Osteoblast (primary cell): ENCODE measurements around the gene FKBP15. TPM values are rescaled to one million over a fixed set of nuclear protein-coding genes. Genes with fewer than 3 reads are reported as not detected.

Experiments used
- DNase-seq: peaks from one replicate; pipeline ENCODE4 v3.0.0; 2011; ENCODE audit warnings: low spot score, mixed read lengths; ENCODE audit not compliant: insufficient read length; ENCODE audit errors: missing footprints
- H2AFZ ChIP-seq: 2 replicates; pipeline ENCODE4 v1.6.0; 2011; ENCODE audit warnings: mild to moderate bottlenecking, low read length
- H3K27ac ChIP-seq: 2 replicates; pipeline ENCODE4 v1.5.1; 2011; ENCODE audit warnings: mild to moderate bottlenecking, low read depth, low read length, moderate library complexity
- H3K27me3 ChIP-seq: 2 replicates; pipeline ENCODE4 v1.6.0; 2012; ENCODE audit warnings: mild to moderate bottlenecking, control low read depth, inconsistent platforms, low read length, moderate library complexity; ENCODE audit not compliant: insufficient read depth
- H3K36me3 ChIP-seq: 2 replicates; pipeline ENCODE4 v1.5.1; 2011; ENCODE audit warnings: mild to moderate bottlenecking, low read length, control low read depth, moderate library complexity; ENCODE audit not compliant: insufficient read depth
- H3K4me1 ChIP-seq: 2 replicates; pipeline ENCODE4 v1.5.1; 2011; ENCODE audit warnings: mild to moderate bottlenecking, low read length, control low read depth, moderate library complexity; ENCODE audit not compliant: insufficient read depth
- H3K4me2 ChIP-seq: 2 replicates; pipeline ENCODE4 v1.6.0; 2011; ENCODE audit warnings: mild to moderate bottlenecking, low read length; ENCODE audit not compliant: insufficient read depth
- H3K4me3 ChIP-seq: fragments of 200-600 bp; sonication (generic); 3 replicates; pipeline ENCODE4 v1.5.1; 2012; ENCODE audit warnings: mild to moderate bottlenecking, low read length, inconsistent platforms; ENCODE audit not compliant: insufficient read depth
- H3K79me2 ChIP-seq: 2 replicates; pipeline ENCODE4 v1.6.0; 2012; ENCODE audit warnings: mild to moderate bottlenecking, low read length, control low read depth, inconsistent platforms; ENCODE audit not compliant: insufficient read depth
- H3K9me3 ChIP-seq: 2 replicates; pipeline ENCODE4 v1.5.1; 2011; ENCODE audit warnings: low read depth, low read length, control low read depth
- H4K20me1 ChIP-seq: 2 replicates; pipeline ENCODE4 v1.6.0; 2012; ENCODE audit warnings: mild to moderate bottlenecking, low read length, control low read depth; ENCODE audit not compliant: insufficient read depth
- total RNA-seq: library from RNA; depleted of rRNA; stranded (reverse); fragments of >200 nt; gene quantifications from 2 replicates; pipeline ENCODE4 v1.2.3, GENCODE V29; 2012
- TF ChIP-seq, protein P1 (sequence below): IDR thresholded peaks from 2 replicates; pipeline ENCODE4 v1.5.1; 2011; ENCODE audit warnings: mild to moderate bottlenecking, low read depth, low read length, moderate library complexity; ENCODE audit errors: extremely low read depth

Gene FKBP15
- total RNA-seq, 1 donor = 31.8 TPM

GRCh38 chr9:113166039-113166438 lies 55.0 kb downstream of the FKBP15 start:
- Histone ChIP-seq H3K27me3 (no peaks in the 10 kb centered on the region), H3K79me2 (no peaks in the 10 kb centered on the region), H3K4me1 (peaks cover 13% of the 10 kb centered on the region), H3K36me3 (peaks cover 87% of the 10 kb centered on the region), H3K9me3 (no peaks in the 10 kb centered on the region), H4K20me1 (no peaks in the 10 kb centered on the region), H3K27ac (no peak overlapping the region), H3K4me2 (no peak overlapping the region), H2AFZ (no peak overlapping the region), H3K4me3 (no peak overlapping the region)
- TF ChIP-seq, protein P1, sequence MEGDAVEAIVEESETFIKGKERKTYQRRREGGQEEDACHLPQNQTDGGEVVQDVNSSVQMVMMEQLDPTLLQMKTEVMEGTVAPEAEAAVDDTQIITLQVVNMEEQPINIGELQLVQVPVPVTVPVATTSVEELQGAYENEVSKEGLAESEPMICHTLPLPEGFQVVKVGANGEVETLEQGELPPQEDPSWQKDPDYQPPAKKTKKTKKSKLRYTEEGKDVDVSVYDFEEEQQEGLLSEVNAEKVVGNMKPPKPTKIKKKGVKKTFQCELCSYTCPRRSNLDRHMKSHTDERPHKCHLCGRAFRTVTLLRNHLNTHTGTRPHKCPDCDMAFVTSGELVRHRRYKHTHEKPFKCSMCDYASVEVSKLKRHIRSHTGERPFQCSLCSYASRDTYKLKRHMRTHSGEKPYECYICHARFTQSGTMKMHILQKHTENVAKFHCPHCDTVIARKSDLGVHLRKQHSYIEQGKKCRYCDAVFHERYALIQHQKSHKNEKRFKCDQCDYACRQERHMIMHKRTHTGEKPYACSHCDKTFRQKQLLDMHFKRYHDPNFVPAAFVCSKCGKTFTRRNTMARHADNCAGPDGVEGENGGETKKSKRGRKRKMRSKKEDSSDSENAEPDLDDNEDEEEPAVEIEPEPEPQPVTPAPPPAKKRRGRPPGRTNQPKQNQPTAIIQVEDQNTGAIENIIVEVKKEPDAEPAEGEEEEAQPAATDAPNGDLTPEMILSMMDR = no peak
- no peak for DNase-seq

GRCh38 chr9:113164536-113165300 lies 56.4 kb downstream of the FKBP15 start:
- Histone ChIP-seq H3K27me3 (no peaks in the 10 kb centered on the region), H3K79me2 (no peaks in the 10 kb centered on the region), H2AFZ (no peak overlapping the region), H3K36me3 (peaks cover 75% of the 10 kb centered on the region), H3K4me2 (no peak overlapping the region), H4K20me1 (no peaks in the 10 kb centered on the region), H3K27ac (no peak overlapping the region), H3K4me3 (no peak overlapping the region), H3K9me3 (no peaks in the 10 kb centered on the region), H3K4me1 (peaks cover 13% of the 10 kb centered on the region)
- no peak for DNase-seq
- TF ChIP-seq, protein P1 = no peak

GRCh38 chr9:113163001-113163400 lies 58.1 kb downstream of the FKBP15 start:
- DNase-seq = no peak
- H3K4me1 ChIP-seq = peaks cover 13% of the 10 kb centered on the region
- H3K27ac ChIP-seq = no peak overlapping the region
- H3K4me3 ChIP-seq = no peak overlapping the region
- TF ChIP-seq, protein P1 = no peak
- H3K79me2 ChIP-seq = no peaks in the 10 kb centered on the region
- no peak overlapping the region for H2AFZ ChIP-seq
- H3K36me3 ChIP-seq = peaks cover 76% of the 10 kb centered on the region
- no peak overlapping the region for H3K4me2 ChIP-seq
- H4K20me1 ChIP-seq = no peaks in the 10 kb centered on the region
- H3K9me3 ChIP-seq = no peaks in the 10 kb centered on the region
- no peaks in the 10 kb centered on the region for H3K27me3 ChIP-seq

DNA sequence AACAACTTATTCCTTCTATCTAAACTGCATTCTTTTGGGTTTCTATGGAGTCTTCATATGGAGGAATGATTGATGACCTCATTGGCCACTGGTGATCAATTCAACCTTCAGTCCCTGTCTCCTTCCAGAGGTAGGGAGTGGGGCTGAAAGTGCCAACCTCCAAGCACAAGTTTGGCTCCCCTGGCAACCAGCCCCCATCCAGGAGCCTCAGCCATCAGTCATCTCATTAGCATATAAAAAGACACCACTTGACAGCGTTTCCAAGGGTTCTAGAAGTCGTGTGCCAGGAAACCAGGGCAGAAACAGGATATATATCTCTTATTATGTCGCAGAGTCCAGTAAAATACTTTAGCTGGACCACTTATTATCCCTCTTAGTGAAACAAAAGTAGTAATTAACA lies 60.5 kb downstream of the FKBP15 start:
- Histone ChIP-seq H3K36me3 (peaks cover 60% of the 10 kb centered on the region), H4K20me1 (no peaks in the 10 kb centered on the region), H3K79me2 (peaks cover 17% of the 10 kb centered on the region), H3K9me3 (no peaks in the 10 kb centered on the region), H3K27me3 (no peaks in the 10 kb centered on the region), H3K27ac (no peak overlapping the region), H3K4me1 (peaks cover 13% of the 10 kb centered on the region), H3K4me2 (no peak overlapping the region), H3K4me3 (no peak overlapping the region), H2AFZ (no peak overlapping the region)
- TF ChIP-seq, protein P1 = no peak
- no peak for DNase-seq
